K562 (cell line): ENCODE results near the gene ADAM19. TPM values are rescaled to one million over a fixed set of nuclear protein-coding genes. Genes with fewer than 3 reads are reported as not detected.
A peak's percentile ranks its signal among the peaks of the same experiment; 100 is the strongest.

Experiments used
- ATAC-seq: fragments of 200-7000 bp; cut with Tn5 transposase; 3 replicates; pipeline ENCODE4 v1.9.1; 2020; ENCODE audit warnings: moderate library complexity
- BruUV-seq: library from RNA; stranded (reverse); fragments of 400-500 nt; replicated peaks from 2 replicates; lab custom pipeline; 2021; lab: Mats Ljungman, UMichigan
- CTCF ChIA-PET: fragments of 300-600 bp; formaldehyde crosslinking; extraction: SDS; loops from one replicate; lab custom pipeline; 2021; ENCODE audit warnings: low intra/inter-chr PET ratio; lab: Yijun Ruan, JAX
- POLR2A ChIA-PET: fragments of 300-600, 350-650 bp; sonication (Branson Sonifier 250); formaldehyde crosslinking; extraction: SDS; loops from one replicate; lab custom pipeline; 2021; ENCODE audit warnings: antibody characterized with exemption, inconsistent platforms; lab: Yijun Ruan, JAX
- DNase-seq, 4 experiments: peaks; one replicate each; pipeline versions ENCODE4 v3.0.0 to v3.0.0-alpha.2; 2011 to 2018; ENCODE audit warnings: low spot score in 3 of 4, mixed read lengths in 3 of 4; ENCODE audit errors: extremely low read depth in 1 of 4
- FAIRE-seq: peaks from 2 replicates; lab custom pipeline; 2011; peaks lifted over from hg19 to GRCh38; lab: Jason Lieb, UNC
- H2AFZ ChIP-seq: 2 replicates; pipeline ENCODE4 v1.6.0; 2011; ENCODE audit warnings: low read depth, low read length, control low read depth, inconsistent platforms
- H3K27ac ChIP-seq: fragments of 200-600 bp; 3 replicates; pipeline ENCODE4 v1.8.0; 2011; ENCODE audit warnings: low read depth, mild to moderate bottlenecking, control low read depth, inconsistent platforms, low read length, moderate library complexity, mixed read lengths; ENCODE audit errors: extremely low read depth
- H3K27me3 ChIP-seq, 2 experiments: fragments of 300-600 bp in 1 of 2; 2 replicates in 1 of 2; 3 replicates in 1 of 2; pipeline versions ENCODE4 v1.6.0 to v1.8.0; 2011; ENCODE audit warnings: inconsistent platforms in 2 of 2, low read length in 2 of 2, mild to moderate bottlenecking in 1 of 2, mixed read lengths in 1 of 2, moderate library complexity in 1 of 2; ENCODE audit not compliant: control insufficient read depth in 2 of 2, insufficient read depth in 2 of 2
- H3K36me3 ChIP-seq: fragments of 300-600 bp; 3 replicates; pipeline ENCODE4 v1.8.0; 2011; ENCODE audit warnings: mild to moderate bottlenecking, low read length, inconsistent platforms; ENCODE audit not compliant: control insufficient read depth, insufficient read depth
- H3K4me1 ChIP-seq, 2 experiments: fragments of 200-600 bp in 1 of 2; replicated peaks in 1 of 2; 2 replicates in 1 of 2; 3 replicates in 1 of 2; pipeline versions ENCODE4 v1.5.1 to v1.8.0; 2011; ENCODE audit warnings: inconsistent platforms in 2 of 2, low read length in 2 of 2, mild to moderate bottlenecking in 1 of 2, mixed read lengths in 1 of 2, moderate library complexity in 1 of 2; ENCODE audit not compliant: control insufficient read depth in 2 of 2, insufficient read depth in 2 of 2
- H3K4me2 ChIP-seq: 2 replicates; pipeline ENCODE4 v1.6.1; 2011; ENCODE audit warnings: low read length, control low read depth, inconsistent platforms, mixed read lengths; ENCODE audit not compliant: insufficient read depth
- H3K4me3 ChIP-seq: fragments of 200-600 bp; sonication (generic), shearing (Covaris generic); 2 replicates; pipeline ENCODE4 v1.5.1; 2016; ENCODE audit warnings: control low read depth, inconsistent platforms
- H3K79me2 ChIP-seq: fragments of 200-600 bp; 3 replicates; pipeline ENCODE4 v1.8.0; 2011; ENCODE audit warnings: low read length, inconsistent platforms; ENCODE audit not compliant: control insufficient read depth, insufficient read depth
- H3K9ac ChIP-seq, 2 experiments: 2 replicates each; pipeline versions ENCODE4 v1.6.0 to v1.6.1; 2011; ENCODE audit warnings: low read depth in 2 of 2, low read length in 2 of 2, control low read depth in 1 of 2, inconsistent platforms in 1 of 2, mild to moderate bottlenecking in 1 of 2, mixed read lengths in 1 of 2; ENCODE audit not compliant: insufficient read depth in 1 of 2
- H3K9me1 ChIP-seq: one replicate; pipeline ENCODE4 v1.6.0; 2011; ENCODE audit warnings: inconsistent platforms, mild to moderate bottlenecking, low read length, moderate library complexity; ENCODE audit not compliant: control insufficient read depth, insufficient read depth
- H3K9me3 ChIP-seq: replicated peaks from 2 replicates; pipeline ENCODE4 v1.5.1; 2011; ENCODE audit warnings: low read depth, low read length, inconsistent platforms; ENCODE audit not compliant: control insufficient read depth, insufficient read depth
- H4K20me1 ChIP-seq: replicated peaks from 2 replicates; pipeline ENCODE4 v1.6.1; 2011; ENCODE audit warnings: low read length, inconsistent platforms, mixed read lengths; ENCODE audit not compliant: control insufficient read depth, insufficient read depth
- ATF3 ChIP-seq, 2 experiments: fragments of 450-650 bp in 1 of 2; sonication (generic) in 1 of 2; formaldehyde crosslinking in 1 of 2; IDR thresholded peaks in 1 of 2; conservative IDR thresholded peaks in 1 of 2; 2 replicates each; pipeline versions ENCODE4 v1.6.1 to v1.8.1; 2016 to 2023; ENCODE audit warnings: mild to moderate bottlenecking in 2 of 2, moderate library complexity in 2 of 2, inconsistent platforms in 1 of 2, missing genetic modification reagents in 1 of 2
- CBFA2T3 ChIP-seq: fragments of 450-650 bp; IDR thresholded peaks from 2 replicates; pipeline ENCODE4 v1.6.1; 2017
- ELF1 ChIP-seq: fragments of 200-800 bp; sonication (Bioruptor generic); IDR thresholded peaks from 2 replicates; pipeline ENCODE4 v1.6.1; 2016; ENCODE audit warnings: missing genetic modification characterization, missing compliant biosample characterization
- ETV1 ChIP-seq: fragments of 450-650 bp; conservative IDR thresholded peaks from 2 replicates; pipeline ENCODE4 v1.6.1; 2016; ENCODE audit warnings: missing genetic modification characterization, control low read depth, low read depth, missing compliant biosample characterization
- GATAD2B ChIP-seq: fragments of 450-650 bp; IDR thresholded peaks from 2 replicates; pipeline ENCODE4 v1.6.1; 2017; ENCODE audit warnings: mild to moderate bottlenecking, borderline replicate concordance
- GTF2E2 ChIP-seq: fragments of 200-800 bp; sonication (Bioruptor generic); IDR thresholded peaks from 2 replicates; pipeline ENCODE4 v1.6.1; 2016; ENCODE audit warnings: missing genetic modification characterization, missing compliant biosample characterization
- HNRNPH1 ChIP-seq: fragments of 200-400 bp; formaldehyde crosslinking; optimal IDR thresholded peaks from 2 replicates; pipeline ENCODE3; 2017; ENCODE audit warnings: low read depth, mild to moderate bottlenecking, low read length, moderate library complexity
- MLX ChIP-seq, 2 experiments: fragments of 450-650 bp in 1 of 2; sonication (generic) in 1 of 2; formaldehyde crosslinking; conservative IDR thresholded peaks; 2 replicates each; pipeline versions ENCODE4 v1.4.0 to v1.8.1; 2020 to 2022; ENCODE audit warnings: mild to moderate bottlenecking in 1 of 2, missing genetic modification reagents in 1 of 2
- MYC ChIP-seq, 2 experiments: fragments of 250-450 bp in 1 of 2; sonication (Bioruptor Pico) in 1 of 2; IDR thresholded peaks; 2 replicates each; pipeline versions ENCODE4 v1.5.1 to v1.6.1; 2012 to 2021; ENCODE audit warnings: low read depth in 2 of 2, borderline replicate concordance in 1 of 2, improper control_type of control experiment in 1 of 2, low read length in 1 of 2, mild to moderate bottlenecking in 1 of 2, moderate library complexity in 1 of 2
- NEUROD1 ChIP-seq: fragments of 150-350 bp; IDR thresholded peaks from 2 replicates; pipeline ENCODE4 v1.6.1; 2014; ENCODE audit warnings: borderline replicate concordance, low read length, low read depth; ENCODE audit not compliant: partially characterized antibody
- PTBP1 ChIP-seq: fragments of 200-400 bp; formaldehyde crosslinking; IDR thresholded peaks from 2 replicates; pipeline ENCODE4 v1.6.1; 2017; ENCODE audit warnings: low read depth, low read length
- RCOR1 ChIP-seq, 2 experiments: IDR thresholded peaks; 2 replicates each; pipeline ENCODE4 v1.6.1; 2012; ENCODE audit warnings: low read depth in 2 of 2, low read length in 2 of 2, borderline replicate concordance in 1 of 2, improper control_type of control experiment in 1 of 2
- SPI1 ChIP-seq: IDR thresholded peaks from 2 replicates; pipeline ENCODE4 v1.6.1; 2011; ENCODE audit warnings: low read depth, low read length, control low read depth, borderline replicate concordance
- TCF3 ChIP-seq: sonication (generic); formaldehyde crosslinking; IDR thresholded peaks from 2 replicates; pipeline ENCODE4 v1.4.0; 2020; ENCODE audit warnings: mild to moderate bottlenecking, missing genetic modification reagents
- ZNF174 ChIP-seq: fragments of 250-450 bp; sonication (Bioruptor Pico); IDR thresholded peaks from 2 replicates; pipeline ENCODE4 v1.4.0; 2020; ENCODE audit warnings: mild to moderate bottlenecking
- WGBS: fragments of 100-300 bp; shearing (Covaris generic); methylation state at CpG from one replicate; pipeline ENCODE4 v1.1.6; 2016; ENCODE audit warnings: low coverage, mixed read lengths; ENCODE audit not compliant: insufficient coverage; ENCODE audit errors: missing lambda C conversion rate; 5-methylcytosine and 5-hydroxymethylcytosine counted together
- in situ Hi-C: fragments of 300-500 bp; cut with MboI; formaldehyde crosslinking; loops from 4 replicates; pipeline ENCODE4 v1.15.0; 2018; ENCODE audit warnings: inconsistent platforms, mixed read lengths
- intact Hi-C: fragments of 100-400 bp; cut with micrococcal nuclease; formaldehyde crosslinking; loops from 2 replicates; pipeline ENCODE4 v1.14.2; 2022
- polyA plus RNA-seq, 8 experiments: library from polyadenylated mRNA; depleted of rRNA in 4 of 8; stranded (reverse) in 5 of 8; unstranded in 3 of 8; fragments of >200 nt; fragmentation: Nextera tagmentation in 2 of 8; fragmentation: Illumina TruSeq in 1 of 8; extraction: Ambion mirVana in 2 of 8; extraction: Trizol in 1 of 8; gene quantifications; 2 replicates each; pipeline versions ENCODE4 v1.2.1 to v1.2.3, GENCODE V29; 2011 to 2014; ENCODE audit warnings: inconsistent platforms in 1 of 8, missing spikeins in 1 of 8
- total RNA-seq, 7 experiments: library from RNA; depleted of rRNA in 6 of 7; stranded (reverse); fragments of >200 nt in 6 of 7; fragmentation: Illumina TruSeq in 2 of 7; extraction: Trizol in 2 of 7; gene quantifications; 2 replicates each; pipeline versions ENCODE4 v1.2.1 to v1.2.3, GENCODE V29; 2011 to 2021; ENCODE audit warnings: low replicate concordance in 1 of 7

Gene ADAM19
- total and polyA plus RNA-seq, 9 of the 15 experiments (the other 6 are each of a cell fraction or from before 2014, with no cell fraction given): 0.11 to 1.1 (median 0.43) TPM

GRCh38 chr5:157473383-157474320, 101.9 kb downstream of the ADAM19 start:
- Histone ChIP-seq H3K27me3 (0 out of 5 replicates have a peak, but pooled peaks cover 0 to 5% of the 10 kb centered on the region in 2 experiments), H2AFZ (no peak overlapping the region), H3K36me3 (no peaks in the 10 kb centered on the region), H3K79me2 (no peaks in the 10 kb centered on the region), H3K4me1 (no peaks in the 10 kb centered on the region), H3K4me3 (no peak overlapping the region), H3K4me2 (no peak overlapping the region)
- ChIA-PET CTCF (no interaction called here), POLR2A (no interaction called here)
- intact Hi-C loops: loop anchor here (5.0 kb wide), 1 partner anchor 131 kb away; no protein-coding TSS in a partner anchor
- TF ChIP-seq MYC (IDR thresholded peaks at IDR 0.05; ENCODE audit: low read depth, low read length) (0 out of 2 replicates have a peak, but pooled peaks have one; percentile 17), MYC (CRISPR knock-in tag; IDR thresholded peaks at IDR 0.05; ENCODE audit: borderline replicate concordance, low read depth) (no peak), PTBP1 (no peak), GTF2E2 (no peak), CBFA2T3 (0 out of 2 replicates have a peak, but pooled peaks have one; percentile 18), GATAD2B (no peak), ZNF174 (CRISPR knock-in tag) (no peak), TCF3 (CRISPR knock-in tag) (peak; percentile 46), RCOR1 (IDR thresholded peaks at IDR 0.05; ENCODE audit: borderline replicate concordance in 1 of 2, low read depth in 2 of 2, low read length in 2 of 2) (no peak), NEUROD1 (no peak), HNRNPH1 (no peak), SPI1 (peak; percentile 77), ATF3 (IDR thresholded peaks at IDR 0.05) (no peak), ATF3 (CRISPR knock-in tag; conservative IDR thresholded peaks at IDR 0.05) (no peak), ELF1 (0 out of 2 replicates have a peak, but pooled peaks have one; percentile 43), MLX (CRISPR knock-in tag; conservative IDR thresholded peaks at IDR 0.05) (no peak), ETV1 (0 out of 2 replicates have a peak, but pooled peaks have one; percentile 34)
- TF ChIP-seq, all 486 proteins: peak for 6
- WGBS: 6% methylated on average over 7 of the region's 7 CpGs
- H3K9ac ChIP-seq: no peak overlapping the region
- no peaks in the 10 kb centered on the region for H4K20me1 ChIP-seq
- in situ Hi-C loops: loop anchor here (10.0 kb wide), 1 partner anchor 229 kb away; no protein-coding TSS in a partner anchor
- FAIRE-seq (no peak), ATAC-seq (no peak), DNase-seq (no peak)
- no peaks in the 10 kb centered on the region for H3K9me1 ChIP-seq
- no TSS peak for BruUV-seq
- no peaks in the 10 kb centered on the region for H3K9me3 ChIP-seq
- no peak overlapping the region for H3K27ac ChIP-seq
